Left ventricle myocardium superior (tissue), 1 donor: ENCODE results near the gene IGLL5. TPM values are rescaled to one million over a fixed set of nuclear protein-coding genes. Genes with fewer than 3 reads are reported as not detected.
"Not testable (repeated sequence)": the region's sequence is repeated elsewhere in the genome, so short reads cannot be mapped to it uniquely, and the experiment has no call there.

Experiments
- ATAC-seq: fragments of 200-7000 bp; cut with Tn5 transposase; one replicate; pipeline ENCODE4 v1.9.1; 2020; ENCODE audit warnings: mild to moderate bottlenecking, moderate library complexity
- DNase-seq: peaks from one replicate; pipeline ENCODE4 v3.0.0-alpha.2; 2020
- intact Hi-C: fragments of 100-400 bp; cut with micrococcal nuclease; formaldehyde crosslinking; loops from one replicate; pipeline ENCODE4 v1.11.0; 2022
- total RNA-seq: library from RNA; stranded (reverse); fragmentation: NEBNext Ultra II Directional; extraction: Animal tissue kit (Norgen Biotek cat#: 25700); gene quantifications from one replicate; pipeline ENCODE4 v1.2.1, GENCODE V29; 2021
- donor health status: DM: no; HTN: yes; CAD: no; lungs with severe emphysema.

IGLL5 gene
- total RNA-seq, 1 donor from 2014 or later: 0.92 TPM

- ATAC-seq, intact Hi-C loops: not testable (repeated sequence)
- peak; percentile 3 for DNase-seq
These were observed 34.7 kb downstream of the IGLL5 start for GRCh38 chr22:22922092-22922953.

GRCh38 chr22:22922954-22923319, 35.3 kb downstream of the IGLL5 start:
- ATAC-seq: no peak
- intact Hi-C loops: no loop called here
- no peak for DNase-seq

GRCh38 chr22:22923379-22923778, 35.8 kb downstream of the IGLL5 start:
- no peak for ATAC-seq
- intact Hi-C loops: no loop called here
- DNase-seq: peak; percentile 1

- ATAC-seq (no peak), DNase-seq (no peak)
- intact Hi-C loops: no loop called here
These were observed 36.3 kb downstream of the IGLL5 start for GRCh38 chr22:22923930-22924329.

GRCh38 chr22:22924369-22925145, 36.9 kb downstream of the IGLL5 start:
- DNase-seq (peak; percentile 6), ATAC-seq (no peak)
- intact Hi-C loops: no loop called here

- ATAC-seq (no peak), DNase-seq (peak; percentile 10)
- intact Hi-C loops: no loop called here
These were observed 37.7 kb downstream of the IGLL5 start for GRCh38 chr22:22925146-22925804.

GRCh38 chr22:22925805-22926369, 38.3 kb downstream of the IGLL5 start:
- intact Hi-C loops: no loop called here
- ATAC-seq (no peak), DNase-seq (no peak)

- DNase-seq (peak; percentile 7), ATAC-seq (no peak)
- intact Hi-C loops: no loop called here
These were observed 39.0 kb downstream of the IGLL5 start for GRCh38 chr22:22926370-22927195.

- DNase-seq: peak; percentile 10
- intact Hi-C loops: no loop called here
- no peak for ATAC-seq
These were observed 39.7 kb downstream of the IGLL5 start for GRCh38 chr22:22927196-22927887.

- intact Hi-C loops: no loop called here
- DNase-seq (peak; percentile 16), ATAC-seq (no peak)
These were observed 40.5 kb downstream of the IGLL5 start for GRCh38 chr22:22927888-22928665.

- ATAC-seq: peak; percentile 77
- peak; percentile 32 for DNase-seq
- intact Hi-C loops: no loop called here
These were observed 41.2 kb downstream of the IGLL5 start for GRCh38 chr22:22928666-22929380.

GRCh38 chr22:22929381-22930221, 42.0 kb downstream of the IGLL5 start:
- intact Hi-C loops: no loop called here
- DNase-seq (peak; percentile 6), ATAC-seq (no peak)

- no peak for ATAC-seq
- intact Hi-C loops: no loop called here
- peak; percentile 4 for DNase-seq
These were observed 42.5 kb downstream of the IGLL5 start for GRCh38 chr22:22930222-22930497.

- intact Hi-C loops: no loop called here
These were observed 43.2 kb downstream of the IGLL5 start for GRCh38 chr22:22930571-22931556.

More at GRCh38 chr22:22930571-22931556, 43.2 kb downstream of the IGLL5 start:
- ATAC-seq (no peak), DNase-seq (peak; percentile 11)
